Medulla oblongata (tissue), 1 donor: Measurements from ENCODE around the gene ZNF724.
"Not testable (repeated sequence)": the region's sequence is repeated elsewhere in the genome, so short reads cannot be mapped to it uniquely, and the experiment has no call there.

Experiments
- DNase-seq: peaks from one replicate; pipeline ENCODE4 v3.0.0-alpha.2; 2015; ENCODE audit errors: extremely low spot score

Gene ZNF724

DNA sequence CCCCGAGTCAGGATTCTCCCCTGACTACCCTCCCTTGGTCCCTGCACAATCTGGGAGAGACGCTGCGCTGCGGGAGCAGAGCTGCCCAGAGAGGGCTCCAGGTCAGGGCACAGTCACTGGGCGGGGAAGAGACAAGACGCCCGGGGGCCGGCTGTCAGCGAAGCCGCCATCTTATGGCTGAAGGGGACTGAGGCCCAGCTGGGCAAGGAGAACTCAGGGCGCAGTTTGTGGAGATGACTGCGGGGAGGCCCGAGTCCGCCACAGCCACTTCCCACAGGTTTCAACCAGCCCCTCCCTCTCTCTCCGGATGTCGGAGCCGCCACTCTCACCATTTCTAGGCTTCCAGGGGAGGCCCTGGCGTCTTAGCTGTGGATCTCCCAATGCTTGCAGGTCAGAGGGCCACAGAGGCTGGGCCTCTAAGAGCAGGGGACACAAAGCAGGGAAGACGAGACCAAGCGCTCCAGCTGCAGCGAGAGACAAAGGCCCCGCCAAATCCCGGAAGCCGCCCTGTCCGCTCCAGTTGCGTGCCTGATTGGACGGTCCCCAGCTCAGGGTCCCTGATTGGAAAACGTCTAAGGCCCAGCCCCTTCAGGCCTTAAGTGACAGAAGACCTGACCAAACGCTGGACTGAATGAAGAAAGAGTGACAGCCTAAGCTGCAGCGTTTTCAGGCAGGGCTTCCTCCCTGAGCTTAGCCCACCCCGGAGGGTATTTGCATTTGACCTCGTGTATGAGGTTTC, at the start of gene ZNF724:
Gene ZNF724, minus strand, starts transcription at position 484 of the 739 bp plus-strand sequence. Its CDS starts 152 bp downstream, at position 332.
- peak; percentile 99 for DNase-seq

DNA sequence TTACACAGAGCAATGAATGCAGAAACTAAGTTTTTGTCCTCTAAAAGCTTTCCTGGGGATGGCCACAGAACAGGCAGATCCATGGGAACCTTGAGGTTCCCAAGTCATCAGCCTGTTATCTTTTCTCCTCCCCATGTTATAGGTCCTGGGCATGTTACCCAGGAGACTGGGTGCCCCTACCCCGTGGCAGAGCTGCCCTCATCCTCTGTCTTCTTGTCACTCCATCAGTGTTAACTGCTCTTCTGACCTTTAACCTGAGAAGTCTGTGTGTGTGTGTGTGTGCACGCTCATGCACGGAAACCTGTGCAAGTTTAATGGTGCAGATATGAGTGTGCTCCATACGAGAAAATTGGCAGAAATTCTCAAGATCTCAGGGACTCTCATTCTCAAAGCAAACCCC, 43.9 kb upstream of the ZNF724 start:
- no peak for DNase-seq

DNA sequence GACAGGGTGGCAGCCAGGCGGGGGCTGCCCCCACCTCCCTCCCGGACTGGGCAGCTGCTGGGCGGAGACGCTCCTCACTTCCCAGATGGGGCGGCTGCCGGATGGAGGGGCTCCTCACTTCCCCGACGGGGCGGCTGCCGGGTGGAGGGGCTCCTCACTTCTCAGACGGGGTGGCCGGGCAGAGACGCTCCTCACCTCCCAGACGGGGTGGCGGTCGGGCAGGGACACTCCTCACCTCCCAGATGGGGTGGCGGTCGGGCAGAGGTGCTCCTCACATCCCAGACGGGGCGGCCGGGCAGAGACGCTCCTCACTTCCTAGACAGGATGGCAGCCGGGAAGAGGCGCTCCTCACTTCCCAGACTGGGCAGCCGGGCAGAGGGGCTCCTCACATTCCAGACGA, 39.8 kb upstream of the ZNF724 start:
- DNase-seq, result not testable (repeated sequence)

- DNase-seq, result no peak
Measured at GRCh38 chr19:23287620-23288019, 37.4 kb upstream of the ZNF724 start.

GRCh38 chr19:23286477-23286876, 36.3 kb upstream of the ZNF724 start:
- DNase-seq, result no peak

DNA sequence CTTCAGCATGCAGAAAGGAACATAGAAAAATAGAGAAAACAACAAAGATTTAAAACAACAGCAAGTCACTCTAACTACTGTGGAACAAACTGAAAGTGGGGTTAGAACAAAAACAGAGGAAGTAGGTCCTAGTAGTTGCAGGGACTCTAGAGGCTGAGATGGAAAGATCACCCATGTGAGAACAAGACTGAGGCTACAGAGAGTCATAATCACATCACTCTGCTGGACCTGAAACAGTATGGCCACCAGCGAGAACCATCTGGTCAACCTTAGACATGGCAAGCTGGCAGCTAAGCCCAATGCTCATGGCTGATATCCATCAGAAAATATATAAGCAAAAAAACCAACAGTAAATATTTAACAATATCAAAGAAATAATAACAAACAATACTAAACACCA, 35.8 kb upstream of the ZNF724 start:
- DNase-seq, result no peak

DNA sequence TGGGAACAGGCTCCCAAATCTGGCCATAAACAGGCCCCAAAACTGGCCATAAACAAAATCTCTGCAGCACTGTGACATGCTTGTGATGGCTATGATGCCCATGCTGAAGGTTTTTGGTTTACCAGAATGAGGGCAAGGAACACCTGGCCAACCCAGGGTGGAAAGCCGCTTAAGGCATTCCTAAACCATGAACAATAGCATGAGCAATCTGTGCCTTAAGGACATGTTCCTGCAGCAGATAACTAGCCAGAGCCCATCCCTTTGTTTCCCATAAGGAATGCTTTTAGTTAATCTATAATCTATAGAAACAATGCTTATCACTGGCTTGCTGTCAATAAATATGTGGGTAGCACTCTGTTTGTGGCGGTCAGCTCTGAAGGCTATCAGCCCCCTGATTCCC, 35.1 kb upstream of the ZNF724 start:
- not testable (repeated sequence) for DNase-seq

DNA sequence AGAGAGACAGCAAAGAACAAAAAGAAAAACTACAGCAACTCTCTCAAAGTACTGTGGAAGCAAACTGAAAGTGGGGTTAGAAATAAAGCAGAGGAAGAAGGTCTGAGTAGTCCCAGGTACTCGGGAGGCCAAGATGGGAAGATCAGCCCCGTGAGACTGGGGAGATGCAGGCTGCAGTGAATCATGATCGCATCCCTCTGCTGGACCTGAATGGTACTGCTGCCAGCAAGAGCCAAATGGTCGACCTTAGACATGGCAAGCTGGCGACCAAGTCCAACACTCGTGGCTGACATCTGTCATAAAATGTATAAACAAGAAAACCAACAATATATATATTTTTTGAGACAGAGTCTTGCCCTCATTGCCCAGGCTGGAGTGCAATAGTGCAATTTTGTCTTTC, 33.7 kb upstream of the ZNF724 start:
- DNase-seq, result peak; percentile 27

DNA sequence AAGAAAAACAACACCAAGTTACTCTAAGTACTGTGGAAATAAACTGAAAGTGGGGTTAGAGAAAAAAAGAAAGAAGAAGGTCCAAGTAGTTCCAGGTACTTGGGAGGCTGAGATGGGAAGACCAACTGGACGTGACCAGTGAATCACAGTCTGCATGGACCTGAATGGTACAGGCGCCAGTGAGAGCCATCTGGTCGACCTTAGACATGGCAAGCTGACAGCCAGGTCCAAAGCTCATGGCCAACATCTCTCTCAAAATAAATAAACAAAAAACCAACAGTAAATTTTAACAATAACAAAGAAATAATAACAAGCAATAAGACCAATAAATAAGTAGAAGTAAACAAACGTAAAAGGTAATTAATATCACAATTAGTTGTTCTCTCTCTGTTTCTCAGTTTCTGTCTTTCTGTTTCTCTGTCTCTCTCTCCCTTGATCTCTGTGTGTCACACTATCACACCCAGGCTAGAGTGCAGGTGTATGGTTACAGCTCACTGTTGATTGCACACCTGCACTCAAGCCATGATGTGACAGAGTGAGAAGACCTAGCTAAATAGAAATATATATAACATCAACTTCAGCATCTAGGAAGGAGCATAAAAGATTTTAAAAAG, 31.6 kb upstream of the ZNF724 start:
- DNase-seq, result no peak

DNA sequence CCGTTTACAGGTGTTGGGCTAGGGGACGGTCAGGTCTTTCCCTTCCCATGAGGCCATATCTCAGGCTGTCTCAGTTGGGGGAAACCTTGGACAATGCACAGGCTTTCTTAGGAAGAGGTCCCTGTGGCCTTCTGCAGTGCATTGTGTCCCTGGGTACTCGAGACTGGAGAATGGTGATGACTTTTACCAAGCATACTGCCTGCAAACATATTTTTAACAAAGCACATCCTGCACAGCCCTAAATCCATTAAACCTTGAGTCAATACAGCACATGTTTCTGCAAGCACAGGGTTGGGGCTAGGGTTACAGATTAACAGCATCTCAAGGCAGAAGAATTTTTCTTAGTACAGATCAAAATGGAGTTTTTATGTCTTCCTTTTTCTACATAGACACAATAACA, 27.9 kb upstream of the ZNF724 start:
- not testable (repeated sequence) for DNase-seq

DNA sequence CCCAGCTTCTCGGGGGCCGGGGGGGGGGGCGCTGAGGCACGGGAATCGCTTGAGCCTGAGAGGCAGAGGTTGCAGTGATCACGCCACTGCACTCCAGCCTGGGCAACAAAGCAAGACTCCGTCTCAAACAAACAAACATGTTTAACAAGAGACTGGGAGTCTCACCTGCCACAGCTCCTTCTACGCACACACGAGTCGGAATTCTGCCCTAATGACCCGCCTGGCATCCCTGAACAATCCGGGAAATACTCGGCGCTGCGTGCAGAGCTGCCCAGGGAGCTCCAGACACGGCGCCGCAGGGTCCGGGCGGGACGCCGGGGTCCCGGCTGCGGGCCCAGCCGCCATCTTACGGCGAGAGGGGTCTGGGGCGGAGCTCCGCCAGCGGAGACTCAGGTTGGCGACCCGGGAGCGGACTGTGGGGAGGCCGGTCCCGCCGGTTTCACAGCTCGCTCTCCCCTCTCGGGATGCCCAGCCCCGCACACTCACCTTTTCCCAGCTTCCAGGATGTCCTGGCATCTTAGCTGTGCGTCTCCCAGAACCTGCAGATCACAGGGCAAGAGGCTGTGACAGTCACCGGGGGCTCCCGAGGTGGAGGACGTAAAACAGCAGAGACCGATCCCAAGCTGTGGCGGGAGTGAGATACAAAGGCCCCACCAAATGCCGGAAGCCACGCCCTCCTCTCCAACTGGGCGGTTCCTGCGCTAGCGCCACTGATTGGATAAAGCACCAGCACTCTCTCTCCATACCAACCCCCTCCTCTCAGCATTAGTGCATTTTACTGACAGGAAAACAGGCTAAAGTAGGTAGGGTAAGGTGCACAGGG, 23.6 kb upstream of the ZNF724 start:
- peak; percentile 96 for DNase-seq

- DNase-seq, result no peak
Measured at GRCh38 chr19:23273022-23273589, 22.9 kb upstream of the ZNF724 start.

GRCh38 chr19:23263870-23264590, 13.8 kb upstream of the ZNF724 start:
- no peak for DNase-seq

DNA sequence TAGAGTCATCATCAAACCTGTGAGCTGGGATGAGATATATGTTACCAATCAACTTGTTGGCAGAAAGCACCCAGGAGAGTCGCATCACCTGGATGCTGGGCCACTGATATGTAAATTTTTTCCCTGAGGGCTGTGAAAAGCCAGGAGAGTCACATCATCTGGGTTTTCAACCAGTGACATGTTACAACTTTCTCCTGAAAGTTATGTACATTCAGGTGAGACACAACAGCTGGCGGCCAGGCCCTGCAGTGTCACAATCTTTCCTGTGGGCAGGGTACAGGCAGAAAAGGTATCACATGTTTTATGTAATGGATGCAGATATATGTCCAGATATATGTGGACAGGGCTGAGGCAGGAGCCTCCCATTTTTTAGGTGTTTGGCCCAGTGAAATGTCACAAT, 13.2 kb upstream of the ZNF724 start:
- DNase-seq, result no peak

- no peak for DNase-seq
Measured at GRCh38 chr19:23262920-23263319, 12.7 kb upstream of the ZNF724 start.

GRCh38 chr19:23261496-23262020, 11.4 kb upstream of the ZNF724 start:
- DNase-seq, result no peak

GRCh38 chr19:23260956-23261355, 10.8 kb upstream of the ZNF724 start:
- no peak for DNase-seq

DNA sequence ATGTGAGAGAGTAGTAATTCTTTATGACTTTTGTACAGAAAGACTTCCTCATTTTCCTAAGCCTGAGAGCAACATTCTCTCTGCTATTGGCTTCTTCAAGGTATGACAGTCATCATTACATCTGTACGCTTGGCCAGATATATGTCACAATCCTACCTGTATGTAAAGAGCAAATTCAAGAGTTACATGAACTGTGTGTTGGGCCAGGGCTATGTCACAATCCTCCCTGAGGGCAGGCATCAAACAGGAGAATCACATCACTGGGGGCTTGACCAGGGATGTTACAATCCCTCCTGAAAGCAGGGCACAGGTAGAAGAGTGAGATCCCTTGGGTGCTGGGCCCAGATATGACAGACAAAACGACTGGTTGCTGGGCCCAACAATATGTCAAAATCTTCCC, 9.8 kb upstream of the ZNF724 start:
- DNase-seq, result no peak

DNA sequence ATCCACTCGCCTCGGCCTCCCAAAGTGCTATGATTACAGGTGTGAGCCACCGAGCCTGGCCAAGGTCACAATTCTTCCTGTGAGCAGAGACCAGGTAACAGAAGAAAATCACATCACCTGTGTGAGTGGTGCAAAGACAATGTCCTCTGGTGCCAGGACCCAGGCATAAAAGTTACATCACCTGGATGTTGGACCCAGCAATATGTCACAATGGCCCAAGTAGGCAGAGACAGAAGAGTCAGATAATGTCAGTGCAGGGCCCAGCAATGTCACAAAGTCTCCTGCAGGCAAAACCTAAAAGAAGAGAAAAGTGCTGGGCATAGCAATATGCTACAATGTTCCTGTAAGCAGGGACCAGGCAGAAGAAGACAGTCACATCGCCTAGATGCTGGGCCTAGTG, 5.5 kb upstream of the ZNF724 start:
- no peak for DNase-seq

DNA sequence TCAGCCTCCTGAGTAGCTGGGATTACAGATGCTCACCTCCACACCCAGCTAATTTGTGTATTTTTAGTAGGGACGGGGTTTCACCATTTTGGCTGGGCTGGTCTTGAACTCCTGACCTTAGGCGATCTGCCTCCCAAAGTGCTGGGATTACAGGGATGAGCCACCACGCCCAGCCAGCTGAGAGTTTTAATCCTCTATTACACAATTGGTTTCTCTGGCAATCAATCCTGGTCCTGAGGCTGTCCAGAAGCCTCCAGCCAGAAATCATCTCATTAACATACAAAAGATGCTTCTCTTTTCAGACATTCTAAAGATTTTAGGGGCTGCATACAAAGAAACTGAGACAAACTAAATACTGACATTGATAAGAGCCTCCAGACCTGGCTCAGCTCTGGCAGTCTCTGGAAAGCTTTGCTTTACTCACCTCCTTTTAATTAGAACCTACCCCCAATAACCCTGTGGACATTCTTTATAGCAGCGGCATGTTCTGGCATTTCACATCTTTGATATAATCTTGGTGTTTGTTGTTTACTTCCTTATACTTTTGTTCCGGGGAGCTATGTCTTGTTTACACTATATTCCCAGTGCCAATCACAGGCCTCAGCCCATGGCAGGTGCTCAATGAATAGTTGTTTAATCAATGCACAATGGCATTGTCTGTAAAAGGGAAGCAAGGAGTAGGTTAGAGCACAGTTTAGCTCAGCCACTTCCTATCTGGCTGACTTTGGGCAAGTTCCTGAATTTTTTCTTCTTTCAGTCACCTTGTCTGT, 4.1 kb upstream of the ZNF724 start:
- DNase-seq, result no peak

GRCh38 chr19:23253256-23253655, 3.1 kb upstream of the ZNF724 start:
- not testable (repeated sequence) for DNase-seq
